Cardiac muscle cell (in vitro differentiated cells and primary cell): Measurements from ENCODE around the gene PVR. TPM values are rescaled to one million over a fixed set of nuclear protein-coding genes. Genes with fewer than 3 reads are reported as not detected.
"Not testable (repeated sequence)": the region's sequence is repeated elsewhere in the genome, so short reads cannot be mapped to it uniquely, and the experiment has no call there.

Experiments used
- DNase-seq, 2 donors: peaks; one replicate each; pipeline versions ENCODE4 v3.0.0 to v3.0.0-alpha.2; 2010 to 2017; ENCODE audit warnings: low read depth in 1 of 2, low spot score in 1 of 2
- H3K27ac ChIP-seq: fragments of 200-600 bp; sonication (generic); 2 replicates; pipeline ENCODE4 v1.5.1; 2016
- H3K27me3 ChIP-seq: fragments of 200-600 bp; sonication (generic); 2 replicates; pipeline ENCODE4 v1.6.0; 2016; ENCODE audit warnings: control low read depth
- H3K36me3 ChIP-seq: fragments of 200-600 bp; sonication (generic); 2 replicates; pipeline ENCODE4 v1.5.1; 2016; ENCODE audit warnings: control low read depth
- H3K4me1 ChIP-seq: fragments of 200-600 bp; sonication (generic); 2 replicates; pipeline ENCODE4 v1.8.1; 2017; ENCODE audit warnings: low read depth, mild to moderate bottlenecking, mixed run types
- H3K4me3 ChIP-seq: fragments of 200-600 bp; sonication (generic); 2 replicates; pipeline ENCODE4 v1.5.1; 2016; ENCODE audit warnings: mild to moderate bottlenecking
- H3K9me3 ChIP-seq: fragments of 200-600 bp; sonication (generic); 2 replicates; pipeline ENCODE4 v1.5.1; 2017; ENCODE audit warnings: low read depth, mild to moderate bottlenecking, control low read depth
- CTCF ChIP-seq: IDR thresholded peaks from 2 replicates; pipeline ENCODE4 v1.5.1; 2012; ENCODE audit warnings: low read depth, mild to moderate bottlenecking, low read length
- polyA plus RNA-seq: library from polyadenylated mRNA; unstranded; fragments of >200 nt; fragmentation: Nextera tagmentation; extraction: Ambion mirVana; gene quantifications from 2 replicates; pipeline ENCODE4 v1.2.1, GENCODE V29; 2016
- total RNA-seq: library from RNA; depleted of rRNA; stranded (reverse); fragments of >200 nt; gene quantifications from 2 replicates; pipeline ENCODE4 v1.2.3, GENCODE V29; 2016

PVR gene
- total and polyA plus RNA-seq, 2 experiments from 2014 or later, result 19.6 to 20.8 TPM

- no peak overlapping the region for H3K4me3 ChIP-seq
- no peak for DNase-seq
- no peaks in the 10 kb centered on the region for H3K36me3 ChIP-seq
- no peaks in the 10 kb centered on the region for H3K9me3 ChIP-seq
- H3K27me3 ChIP-seq, result no peaks in the 10 kb centered on the region
- no peaks in the 10 kb centered on the region for H3K4me1 ChIP-seq
- TF ChIP-seq CTCF, result no peak
- H3K27ac ChIP-seq, result no peak overlapping the region
These were observed 36.7 kb upstream of the PVR start for GRCh38 chr19:44607049-44607448.

- H3K4me3 ChIP-seq, result no peak overlapping the region
- no peaks in the 10 kb centered on the region for H3K4me1 ChIP-seq
- no peak for TF ChIP-seq CTCF
- no peaks in the 10 kb centered on the region for H3K36me3 ChIP-seq
- no peak overlapping the region for H3K27ac ChIP-seq
- no peak for DNase-seq
- H3K9me3 ChIP-seq, result no peaks in the 10 kb centered on the region
- H3K27me3 ChIP-seq, result no peaks in the 10 kb centered on the region
These were observed 35.8 kb upstream of the PVR start for GRCh38 chr19:44607917-44608316.

GRCh38 chr19:44608391-44608821, 35.3 kb upstream of the PVR start:
- Histone ChIP-seq H3K27me3 (no peaks in the 10 kb centered on the region), H3K9me3 (no peaks in the 10 kb centered on the region), H3K4me1 (no peaks in the 10 kb centered on the region), H3K36me3 (no peaks in the 10 kb centered on the region), H3K4me3 (no peak overlapping the region), H3K27ac (no peak overlapping the region)
- TF ChIP-seq CTCF, result no peak
- peak in 1 of 2 donors; percentile 48 for DNase-seq

GRCh38 chr19:44609219-44609618, 34.5 kb upstream of the PVR start:
- H3K27me3 ChIP-seq, result no peaks in the 10 kb centered on the region
- H3K27ac ChIP-seq, result no peak overlapping the region
- no peak for TF ChIP-seq CTCF
- H3K9me3 ChIP-seq, result no peaks in the 10 kb centered on the region
- no peak overlapping the region for H3K4me3 ChIP-seq
- H3K4me1 ChIP-seq, result no peaks in the 10 kb centered on the region
- H3K36me3 ChIP-seq, result no peaks in the 10 kb centered on the region
- no peak for DNase-seq

GRCh38 chr19:44610497-44610896, 33.2 kb upstream of the PVR start:
- TF ChIP-seq CTCF, result peak; percentile 55
- not testable (repeated sequence) for H3K27ac ChIP-seq, H3K4me3 ChIP-seq, H3K36me3 ChIP-seq, H3K4me1 ChIP-seq, H3K27me3 ChIP-seq, H3K9me3 ChIP-seq
- DNase-seq, result peak in 1 of 2 donors; percentile 56

- Histone ChIP-seq H3K27me3 (no peaks in the 10 kb centered on the region), H3K27ac (no peak overlapping the region), H3K9me3 (no peaks in the 10 kb centered on the region), H3K4me3 (no peak overlapping the region), H3K36me3 (no peaks in the 10 kb centered on the region), H3K4me1 (no peaks in the 10 kb centered on the region)
- no peak for TF ChIP-seq CTCF
- no peak for DNase-seq
These were observed 31.9 kb upstream of the PVR start for GRCh38 chr19:44611812-44612295.
